ENCODE measurements around the gene LYPD4. TPM values are rescaled to one million over a fixed set of nuclear protein-coding genes. Genes with fewer than 3 reads are reported as not detected.

LYPD4 gene
- total and polyA plus RNA-seq, 12 donors = 0.08 TPM; not detected in 11

- intact Hi-C loops (cut with DNase I) = no loop called here
- H3K27me3 ChIP-seq = no peaks in the 10 kb centered on the region
- no peaks in the 10 kb centered on the region for H3K9me3 ChIP-seq (replicated peaks in 1 of 3)
- H3K27ac ChIP-seq = no peak overlapping the region
- H3K4me3 ChIP-seq = no peak overlapping the region
- no peak for TF ChIP-seq CTCF (IDR thresholded peaks at IDR 0.05)
- no peak for TF ChIP-seq POLR2A (IDR thresholded peaks at IDR 0.05)
- WGBS, 4 donors = 38 to 86% (median 59%) methylated on average over 2 of the region's 2 CpGs
- H3K36me3 ChIP-seq (replicated peaks in 1 of 2) = no peaks in the 10 kb centered on the region
- H3K4me1 ChIP-seq (replicated peaks in 1 of 2) = no peaks in the 10 kb centered on the region
- DNase-seq = no peak
Observed at GRCh38 chr19:41853344-41853743, 8.9 kb upstream of the LYPD4 start.

GRCh38 chr19:41851456-41851855 lies 7.0 kb upstream of the LYPD4 start:
- no peak for TF ChIP-seq CTCF (IDR thresholded peaks at IDR 0.05)
- no peak for TF ChIP-seq POLR2A (IDR thresholded peaks at IDR 0.05)
- Histone ChIP-seq H3K9me3 (replicated peaks in 1 of 3) (no peaks in the 10 kb centered on the region), H3K27ac (no peak overlapping the region), H3K27me3 (no peaks in the 10 kb centered on the region), H3K4me3 (no peak overlapping the region), H3K4me1 (replicated peaks in 1 of 2) (no peaks in the 10 kb centered on the region), H3K36me3 (replicated peaks in 1 of 2) (no peaks in the 10 kb centered on the region)
- WGBS, 4 donors = 35 to 42% (median 39%) methylated on average over 4 of the region's 4 CpGs
- intact Hi-C loops (cut with DNase I) = no loop called here
- DNase-seq = no peak

GRCh38 chr19:41850381-41850780 lies 5.9 kb upstream of the LYPD4 start:
- H3K27ac ChIP-seq = no peak overlapping the region
- no peak overlapping the region for H3K4me3 ChIP-seq
- no peak for DNase-seq
- WGBS, 4 donors = 65 to 100% (median 69%) methylated on average over 1 to 5 of the region's 5 CpGs
- no peaks in the 10 kb centered on the region for H3K27me3 ChIP-seq
- no peaks in the 10 kb centered on the region for H3K9me3 ChIP-seq (replicated peaks in 1 of 3)
- no peaks in the 10 kb centered on the region for H3K36me3 ChIP-seq (replicated peaks in 1 of 2)
- intact Hi-C loops (cut with DNase I) = no loop called here
- no peaks in the 10 kb centered on the region for H3K4me1 ChIP-seq (replicated peaks in 1 of 2)
- TF ChIP-seq POLR2A (IDR thresholded peaks at IDR 0.05) (no peak), CTCF (IDR thresholded peaks at IDR 0.05) (no peak)

- TF ChIP-seq CTCF (IDR thresholded peaks at IDR 0.05) (no peak), POLR2A (IDR thresholded peaks at IDR 0.05) (no peak)
- no peak overlapping the region for H3K4me3 ChIP-seq
- H3K9me3 ChIP-seq (replicated peaks in 1 of 3) = no peaks in the 10 kb centered on the region
- no peaks in the 10 kb centered on the region for H3K4me1 ChIP-seq (replicated peaks in 1 of 2)
- no peak for DNase-seq
- no peaks in the 10 kb centered on the region for H3K27me3 ChIP-seq
- no peaks in the 10 kb centered on the region for H3K36me3 ChIP-seq (replicated peaks in 1 of 2)
- intact Hi-C loops (cut with DNase I) = no loop called here
- no peak overlapping the region for H3K27ac ChIP-seq
- 73 to 95% (median 84%) methylated on average over 2 of the region's 2 CpGs for WGBS, 4 donors
Observed at GRCh38 chr19:41849067-41849466, 4.6 kb upstream of the LYPD4 start.

Measured in adrenal gland (tissue), 12 donors.